IPS DF 19.7 (cell line): ENCODE measurements around the gene SUGCT.

ENCODE experiments used
- DNase-seq: peaks from one replicate; pipeline ENCODE4 v3.0.0-alpha.2; 2013; ENCODE audit warnings: low read depth, low spot score

Gene SUGCT

DNA sequence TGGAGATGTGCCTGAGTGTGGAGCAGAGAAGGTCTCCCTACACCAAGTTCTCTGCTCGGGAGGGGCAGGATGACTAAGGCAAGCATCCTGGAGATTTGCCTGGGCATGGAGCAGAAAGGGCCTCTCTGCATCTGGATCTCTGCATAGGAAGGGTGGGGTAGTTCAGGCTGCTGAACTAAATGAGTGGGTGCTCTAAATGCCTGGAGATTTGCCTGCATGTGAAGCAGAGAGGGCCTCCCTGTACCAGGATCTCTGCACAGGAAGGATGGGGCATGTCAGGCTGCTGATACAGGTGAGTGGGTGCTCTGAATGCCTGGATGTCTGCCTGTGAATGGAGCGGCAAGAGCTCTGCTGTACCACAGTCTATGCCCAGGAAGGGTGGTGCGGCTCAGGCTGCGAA lies 680.7 kb downstream of the SUGCT start:
- DNase-seq, result no peak

DNA sequence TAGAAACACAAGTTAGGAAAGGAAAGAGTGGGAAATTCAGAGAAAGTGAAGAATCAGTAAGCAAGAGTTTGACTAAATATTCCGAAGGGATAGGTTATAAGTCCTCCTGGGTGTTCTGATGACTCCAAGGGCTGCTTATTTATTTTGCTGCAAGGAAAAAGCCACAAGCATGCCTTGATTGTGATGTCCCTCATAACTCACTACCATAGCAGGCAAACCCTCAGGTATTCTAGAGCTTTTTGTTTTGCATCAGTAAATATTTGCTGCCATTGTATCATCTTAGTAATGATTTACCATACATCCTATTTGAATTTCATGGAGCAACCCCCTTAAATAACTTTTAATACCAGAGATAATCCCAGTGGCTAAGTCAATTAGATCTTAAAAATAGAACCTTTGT lies 688.1 kb downstream of the SUGCT start:
- DNase-seq, result no peak

DNA sequence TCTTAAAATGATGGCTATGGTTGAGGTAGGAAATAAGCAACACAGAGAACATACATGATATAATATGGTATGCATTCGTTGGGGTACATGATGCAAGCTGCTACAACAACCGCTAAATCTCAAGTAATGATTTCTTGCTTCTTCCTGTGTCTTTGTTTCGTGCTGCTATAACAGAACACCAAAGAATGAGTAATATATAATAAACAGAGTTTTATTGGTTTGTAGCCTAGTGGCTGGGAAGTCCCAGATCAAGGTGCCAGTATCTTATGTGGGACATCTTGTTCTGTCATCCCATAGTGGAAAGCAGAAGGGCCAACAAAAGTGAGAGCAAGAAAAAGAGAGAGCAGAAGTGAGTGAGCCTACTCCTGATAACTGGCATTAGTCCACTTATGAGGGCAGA lies 689.7 kb downstream of the SUGCT start:
- DNase-seq, result no peak

DNA sequence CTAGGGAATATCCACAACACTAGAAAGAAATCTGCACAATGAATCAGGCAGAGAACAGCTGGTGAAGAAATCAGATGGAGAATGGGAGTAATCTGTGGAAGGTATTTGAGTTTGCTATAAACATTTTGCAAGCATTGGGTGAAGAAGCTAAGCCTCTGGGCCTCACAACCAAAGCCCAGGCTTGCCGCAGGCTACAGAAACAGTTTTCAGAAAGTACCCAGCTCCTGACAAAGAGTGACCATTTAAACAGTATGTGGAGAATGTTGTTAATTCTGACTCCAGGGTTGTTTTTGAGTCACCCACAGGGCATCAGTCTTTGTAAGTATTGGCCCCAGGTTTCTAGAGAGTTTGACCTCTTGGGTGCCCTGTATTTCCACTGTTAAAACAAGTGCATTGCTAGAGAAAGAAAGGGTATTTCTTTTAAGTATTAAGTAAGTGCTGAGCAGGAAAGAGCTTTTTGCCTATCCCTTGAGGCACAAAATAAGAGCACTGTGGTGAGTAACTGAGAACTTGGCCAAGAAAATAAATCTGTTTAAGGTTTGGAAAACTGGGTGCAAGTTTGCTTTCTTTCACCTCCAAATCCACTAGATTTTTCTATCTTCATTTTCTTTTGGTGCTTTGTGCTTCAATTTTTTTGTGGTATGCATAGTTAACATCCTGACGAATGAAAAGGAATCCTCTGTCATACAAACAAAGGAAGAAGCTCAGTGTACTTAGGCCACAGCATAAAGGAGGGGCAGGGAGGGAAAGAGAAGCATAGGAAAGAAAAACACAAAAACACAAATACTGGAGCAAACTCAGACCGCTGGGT lies 691.8 kb downstream of the SUGCT start:
- DNase-seq, result peak; percentile 7

DNA sequence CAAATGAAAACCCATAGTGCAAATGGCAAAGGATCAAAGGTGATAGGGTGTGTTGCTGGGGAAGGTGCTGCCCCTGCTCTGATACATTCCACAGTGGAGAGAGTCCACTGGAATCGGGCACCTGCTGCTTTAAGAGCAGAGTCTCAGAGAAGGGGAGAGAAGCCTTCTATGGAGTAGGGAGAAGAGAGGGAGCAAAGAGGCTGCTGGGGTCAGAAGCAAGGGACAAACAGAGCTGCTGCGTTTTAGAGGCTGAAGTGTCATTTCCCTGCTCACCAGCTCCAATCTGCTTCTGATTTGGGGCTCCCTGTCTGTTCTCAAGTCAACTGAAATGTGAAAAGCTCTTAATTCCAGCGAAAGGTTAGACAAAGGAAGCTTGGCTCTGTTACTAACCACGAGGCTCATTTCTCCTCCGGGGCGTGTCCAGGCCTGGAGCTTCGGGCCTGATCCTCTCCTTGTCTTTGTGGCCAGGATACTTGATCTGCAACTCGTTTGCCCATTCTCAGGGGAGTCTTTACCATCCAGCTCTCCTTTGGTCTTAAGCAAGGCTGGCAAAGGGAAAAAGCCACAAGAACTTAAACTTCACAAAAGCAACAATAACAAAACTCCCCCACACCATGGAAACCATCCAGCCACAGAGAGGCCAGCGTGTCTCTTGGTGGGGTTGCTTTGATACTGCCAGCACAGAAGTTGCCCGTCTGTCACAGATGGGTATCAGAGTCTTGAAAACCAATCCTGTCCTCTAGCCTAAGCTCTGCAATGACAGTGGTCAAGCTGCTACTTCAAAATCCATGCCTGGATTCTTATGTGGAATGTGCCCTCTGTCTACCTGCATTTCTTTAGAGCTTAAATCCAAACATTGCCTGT lies 692.6 kb downstream of the SUGCT start:
- DNase-seq, result no peak

DNA sequence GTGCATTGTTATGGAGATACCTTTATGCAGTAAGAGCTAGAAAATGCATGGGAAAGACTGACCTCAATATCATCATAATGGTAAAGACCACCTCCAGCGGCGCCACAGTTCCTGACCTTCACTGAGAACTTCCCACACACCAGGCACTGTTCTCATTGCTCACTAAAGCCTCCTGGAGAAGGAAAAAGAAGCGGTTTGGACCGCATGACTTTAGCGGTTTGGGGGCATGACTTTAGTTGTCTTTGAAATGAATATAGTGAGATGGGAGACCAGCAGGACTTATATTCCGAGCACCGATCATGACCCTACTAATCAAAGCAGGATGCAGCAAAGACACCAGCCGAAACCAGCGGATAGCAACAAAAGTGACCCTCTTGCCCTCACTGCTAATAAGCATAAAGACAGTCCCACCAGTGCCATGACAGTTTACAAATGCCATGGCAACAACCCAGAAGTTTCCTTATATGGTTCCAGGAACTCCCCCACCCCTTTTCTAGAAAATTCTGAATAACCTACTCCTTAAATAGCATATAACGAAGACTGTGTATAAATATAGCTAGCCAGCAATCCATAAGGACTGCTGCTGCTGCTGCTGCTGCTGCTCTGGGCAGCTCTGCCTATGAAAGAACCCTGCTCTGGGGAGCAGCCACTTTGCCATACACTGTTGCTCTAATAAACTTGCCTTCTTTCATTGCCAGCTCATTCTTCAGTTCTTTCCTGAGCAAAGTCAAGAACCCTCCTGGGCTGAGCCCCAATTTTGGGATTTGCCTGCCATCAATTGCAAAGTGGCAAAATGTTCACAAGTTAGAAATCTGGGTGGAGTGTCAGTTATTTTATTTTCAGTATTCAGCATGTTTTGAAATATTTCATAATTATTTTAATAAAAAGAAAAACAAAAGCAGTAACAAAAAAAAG lies 694.1 kb downstream of the SUGCT start:
- no peak for DNase-seq

DNA sequence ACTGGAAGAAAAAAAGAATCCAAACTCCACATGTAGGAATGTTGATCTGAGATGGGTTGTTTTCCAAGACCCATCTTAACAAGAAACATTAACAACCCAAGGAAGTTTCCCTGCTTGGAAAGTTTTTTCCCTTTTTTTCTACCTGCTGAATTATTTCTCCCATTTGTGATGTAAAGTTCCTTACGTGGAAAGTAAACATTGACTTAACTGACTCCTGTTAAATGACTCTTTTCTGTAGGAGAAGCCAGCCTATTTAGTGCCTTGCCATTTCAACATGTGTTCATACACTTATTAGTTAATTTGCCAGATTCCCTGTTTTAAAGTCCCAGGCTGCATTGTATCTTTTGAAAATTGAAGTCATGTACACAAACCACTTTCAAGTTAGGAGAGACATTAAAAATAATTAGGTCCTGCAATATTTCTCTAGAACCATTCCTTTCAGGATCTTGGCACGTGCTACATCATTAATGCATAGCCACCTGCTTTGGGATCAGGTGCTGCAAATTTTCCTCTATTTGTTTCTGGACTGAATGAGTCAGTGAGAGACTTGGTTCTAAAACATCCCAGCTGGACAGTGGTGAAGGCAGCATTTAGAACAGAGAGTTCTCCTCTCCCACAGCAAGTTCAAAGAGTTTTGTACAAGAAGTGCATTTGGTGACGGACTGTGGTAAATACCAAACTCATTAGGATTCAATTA lies 698.5 kb downstream of the SUGCT start:
- no peak for DNase-seq

DNA sequence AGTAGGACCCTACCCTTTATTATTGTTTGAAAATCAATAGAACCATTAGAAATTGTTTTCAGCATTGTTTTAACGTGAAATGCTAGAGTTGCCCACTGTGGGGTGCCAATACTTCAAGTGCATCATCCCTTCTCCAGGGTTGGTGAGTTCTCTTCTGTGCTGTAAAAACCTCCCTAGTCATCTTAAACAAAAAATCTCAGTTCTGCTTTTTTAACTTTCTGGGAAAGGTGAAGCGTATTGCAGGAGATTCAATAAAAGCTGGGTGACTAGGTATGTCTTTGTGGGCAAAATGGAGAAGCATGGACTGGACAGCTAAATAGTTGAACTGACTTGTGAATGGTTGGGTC lies 699.1 kb downstream of the SUGCT start:
- DNase-seq, result no peak

DNA sequence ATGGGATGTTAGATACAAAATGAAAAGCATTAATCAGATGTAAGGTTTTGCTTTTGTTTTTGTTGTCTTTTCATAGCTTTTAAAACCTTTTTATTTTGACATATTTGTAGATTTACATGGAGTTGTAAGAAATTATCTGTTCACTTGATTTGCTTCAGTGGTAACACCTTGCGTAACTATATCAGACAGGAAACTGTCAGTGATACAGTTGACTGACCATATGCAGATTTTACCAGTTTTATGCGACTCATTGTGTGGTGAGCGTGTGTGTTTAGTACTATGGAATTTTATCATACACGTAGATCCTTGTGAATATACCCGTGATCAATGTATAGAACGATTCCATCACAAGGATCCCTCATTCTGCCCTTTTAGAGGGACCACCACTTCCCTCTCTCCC lies 701.4 kb downstream of the SUGCT start:
- no peak for DNase-seq

DNA sequence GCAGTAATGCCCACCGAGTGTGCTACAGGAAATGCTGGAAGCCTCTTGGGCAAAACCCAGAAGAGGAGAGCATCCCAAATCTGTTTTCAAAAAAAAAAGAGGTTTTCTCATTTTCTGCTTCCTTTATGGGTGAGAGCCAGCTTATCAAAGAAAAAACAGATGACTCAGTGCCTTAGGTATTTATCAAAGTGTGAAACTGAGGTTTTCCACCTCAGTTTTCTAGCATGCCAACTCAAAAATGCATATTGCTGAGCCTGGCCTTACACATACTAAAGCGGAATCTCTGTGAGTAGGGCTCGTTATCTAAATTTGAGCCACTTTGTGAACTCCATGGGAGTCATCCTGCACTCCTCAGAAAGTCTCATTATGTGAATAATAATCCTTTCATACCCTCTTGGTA lies 705.1 kb downstream of the SUGCT start:
- DNase-seq, result no peak

DNA sequence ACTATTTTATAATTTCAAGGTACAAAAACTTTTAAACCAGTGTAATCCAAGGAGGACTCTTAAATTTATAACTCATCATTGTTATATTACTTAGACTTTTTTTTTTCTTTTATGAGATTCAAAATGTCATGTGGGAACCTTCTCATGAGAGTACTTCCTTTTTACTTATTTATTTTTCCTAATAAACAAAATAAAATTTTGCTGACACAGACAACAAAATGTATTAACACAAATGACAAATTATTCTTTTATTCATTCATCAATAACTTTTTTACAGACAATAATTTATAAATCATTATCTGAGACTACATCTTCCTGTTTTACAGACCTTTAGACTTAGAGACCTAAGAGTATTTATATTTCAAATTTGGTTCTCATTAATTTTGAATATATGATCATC lies 706.2 kb downstream of the SUGCT start:
- no peak for DNase-seq

DNA sequence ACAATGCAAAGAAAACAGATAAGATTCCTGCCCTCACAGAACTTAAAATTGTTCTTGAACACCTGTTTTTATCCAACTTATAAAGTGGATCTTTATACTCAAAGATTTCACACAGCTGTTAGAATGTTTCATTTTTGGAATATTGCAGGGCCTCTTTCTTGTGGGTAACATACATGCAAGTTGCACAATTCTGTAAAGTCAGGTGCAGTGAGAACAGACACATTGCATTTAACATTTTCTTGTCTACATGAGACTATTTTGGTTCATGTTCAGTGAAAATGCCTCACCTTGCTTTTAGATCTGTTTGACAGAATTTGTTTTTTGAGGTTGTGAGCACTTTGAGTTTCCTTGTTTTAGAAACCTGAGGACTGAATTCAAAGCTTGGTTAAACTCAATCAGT lies 707.8 kb downstream of the SUGCT start:
- DNase-seq, result no peak

DNA sequence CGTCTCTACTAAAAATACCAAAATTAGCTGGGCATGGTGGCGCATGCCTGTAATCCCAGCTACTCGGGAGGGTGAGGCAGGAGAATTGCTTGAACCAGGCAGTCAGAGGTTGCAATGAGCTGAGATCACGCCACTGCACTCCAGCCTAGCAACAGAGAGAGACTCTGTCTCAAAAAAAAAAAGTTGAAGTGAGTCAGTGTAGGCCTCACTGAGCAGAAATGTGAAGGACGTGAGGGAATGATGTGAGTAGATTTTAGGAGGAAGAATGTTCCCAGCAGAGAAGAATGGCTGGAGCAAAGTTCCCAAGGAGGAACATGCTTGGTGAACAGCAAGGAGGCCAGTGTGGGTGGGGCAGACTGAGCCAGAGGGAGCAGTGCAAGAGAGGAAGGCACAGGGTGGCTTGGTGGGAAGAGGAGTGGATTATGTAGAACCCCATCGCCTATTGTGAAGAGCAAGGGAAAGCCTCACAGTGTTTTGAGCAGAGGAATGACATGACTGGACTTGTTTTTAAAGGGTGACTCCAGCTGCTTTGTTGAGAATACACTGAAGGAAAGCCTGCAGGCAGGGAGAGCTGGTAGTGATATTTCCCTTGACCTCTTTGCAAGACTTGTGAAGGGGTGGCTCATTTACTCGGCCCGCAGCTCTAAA lies 708.7 kb downstream of the SUGCT start:
- DNase-seq, result no peak

DNA sequence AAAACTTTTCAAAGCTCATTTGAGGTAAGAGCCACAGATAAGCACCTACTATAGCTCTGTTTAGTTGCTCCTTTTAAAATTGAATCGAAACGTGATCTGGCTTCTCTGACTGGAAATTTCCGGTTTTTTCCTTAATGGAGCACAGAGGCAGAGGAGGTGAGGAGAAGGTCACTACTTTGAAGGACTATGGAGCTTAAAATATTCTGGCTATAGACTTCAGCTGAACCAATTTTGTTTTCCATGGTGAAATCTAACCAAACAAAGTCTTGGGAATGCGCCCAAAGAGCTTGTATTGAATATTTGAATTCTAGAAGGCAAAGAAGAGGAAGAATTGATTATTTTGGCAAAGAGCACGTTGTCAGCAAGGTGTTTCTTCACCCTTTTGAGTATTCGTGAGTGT lies 711.1 kb downstream of the SUGCT start:
- DNase-seq, result no peak

DNA sequence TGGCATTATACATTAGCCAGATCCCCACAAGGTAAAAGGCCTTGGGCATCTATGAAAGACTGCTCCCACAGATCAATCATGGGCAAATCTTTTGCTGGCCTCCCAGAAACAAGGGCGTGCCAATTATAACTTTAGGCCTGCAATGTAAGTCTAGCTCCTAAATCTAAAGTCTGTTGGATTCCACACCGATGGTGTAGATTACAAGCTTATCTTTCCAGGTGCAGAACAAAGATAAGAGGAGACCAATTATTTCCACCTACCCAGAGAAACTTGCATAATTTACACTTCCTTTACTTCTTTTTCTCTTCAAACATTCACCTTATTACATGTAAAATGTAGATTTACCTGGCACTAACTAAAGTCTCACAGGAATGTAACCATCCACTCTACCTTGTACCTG lies 713.1 kb downstream of the SUGCT start:
- DNase-seq, result no peak

DNA sequence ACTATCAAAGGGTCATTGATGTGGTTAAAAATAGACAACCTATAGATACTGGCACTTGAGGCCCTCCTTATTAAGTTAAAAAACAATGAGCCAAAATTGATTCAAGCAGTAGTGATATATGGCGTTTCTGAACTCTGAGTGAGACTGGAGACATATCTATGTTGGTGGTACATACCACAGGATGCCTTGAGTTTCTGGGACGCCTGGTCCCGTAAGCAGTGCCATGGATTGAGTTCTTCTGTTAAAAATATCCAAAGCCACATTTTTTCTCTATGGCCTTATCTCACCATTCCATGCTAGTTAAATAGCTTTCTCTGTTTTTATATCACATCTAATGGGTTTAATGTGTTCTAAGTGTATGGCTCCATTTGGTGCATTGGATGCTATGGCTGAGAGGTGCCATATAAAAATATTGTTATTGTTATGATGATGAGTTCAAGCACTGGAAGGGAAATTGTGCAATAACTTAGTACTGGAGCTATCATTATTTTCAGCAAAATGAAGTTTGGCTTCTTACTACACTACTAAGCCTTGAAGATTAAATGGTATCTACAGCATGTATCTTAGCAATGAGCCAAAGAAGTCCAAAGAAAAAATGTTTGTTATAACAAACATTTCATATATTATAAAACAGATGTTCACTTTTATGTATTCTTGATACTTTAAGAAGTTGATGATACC lies 713.9 kb downstream of the SUGCT start:
- no peak for DNase-seq

DNA sequence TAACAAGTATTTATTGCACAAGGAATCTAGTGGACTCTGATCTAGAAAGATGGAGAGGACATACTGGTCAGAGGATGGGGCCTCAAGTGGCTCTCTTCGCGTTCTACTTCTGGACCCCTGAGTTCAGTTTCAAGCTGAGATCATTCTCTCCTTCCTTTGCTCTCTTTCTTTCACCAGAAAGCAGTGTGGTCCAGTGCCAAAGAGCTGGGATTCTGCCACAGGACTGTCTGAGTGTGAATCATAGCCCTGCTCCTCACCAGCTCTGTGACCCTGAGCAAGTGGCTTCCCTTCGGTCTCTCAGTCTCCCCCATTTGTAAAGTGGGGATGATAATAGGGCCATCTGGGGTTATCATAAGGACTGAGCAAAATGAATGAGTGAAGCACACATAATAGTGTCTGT lies 715.2 kb downstream of the SUGCT start:
- DNase-seq, result no peak

DNA sequence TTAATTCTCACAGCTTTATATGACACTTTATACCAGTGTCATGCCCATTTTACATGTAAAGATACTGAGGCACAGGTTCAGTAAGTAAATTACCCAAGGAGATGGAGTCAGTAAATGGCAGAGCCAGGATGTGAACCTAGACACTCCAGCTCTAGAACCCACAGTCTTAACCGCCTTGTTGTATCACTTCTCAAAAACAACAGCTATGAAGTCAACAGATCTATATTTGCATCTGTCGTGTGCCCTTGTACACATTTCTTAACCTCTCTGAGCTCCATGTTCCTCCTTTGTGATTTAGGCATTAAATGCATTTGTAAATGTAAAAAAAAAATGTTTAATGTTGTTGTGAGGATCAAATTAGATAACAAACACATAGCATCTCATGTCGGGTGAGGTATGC lies 716.2 kb downstream of the SUGCT start:
- DNase-seq, result no peak

DNA sequence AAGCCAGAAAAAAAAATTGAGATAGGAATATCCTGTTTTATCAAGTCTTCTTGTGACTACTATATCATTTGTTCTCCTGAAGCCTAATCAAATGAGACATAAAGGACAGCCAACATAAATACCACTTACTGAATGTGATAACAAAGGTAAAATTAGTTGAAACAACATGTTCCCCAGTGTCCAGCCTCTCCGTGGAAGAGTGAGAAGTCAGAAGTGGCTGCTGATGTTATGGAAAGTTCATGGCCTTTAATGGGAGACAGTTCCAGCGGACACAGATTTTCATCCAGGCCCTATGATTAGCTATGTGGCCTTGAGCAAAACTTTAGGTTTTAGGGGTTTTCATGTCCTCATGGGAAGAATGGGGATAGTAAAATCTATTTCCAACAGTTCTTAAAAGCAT lies 724.3 kb downstream of the SUGCT start:
- no peak for DNase-seq

DNA sequence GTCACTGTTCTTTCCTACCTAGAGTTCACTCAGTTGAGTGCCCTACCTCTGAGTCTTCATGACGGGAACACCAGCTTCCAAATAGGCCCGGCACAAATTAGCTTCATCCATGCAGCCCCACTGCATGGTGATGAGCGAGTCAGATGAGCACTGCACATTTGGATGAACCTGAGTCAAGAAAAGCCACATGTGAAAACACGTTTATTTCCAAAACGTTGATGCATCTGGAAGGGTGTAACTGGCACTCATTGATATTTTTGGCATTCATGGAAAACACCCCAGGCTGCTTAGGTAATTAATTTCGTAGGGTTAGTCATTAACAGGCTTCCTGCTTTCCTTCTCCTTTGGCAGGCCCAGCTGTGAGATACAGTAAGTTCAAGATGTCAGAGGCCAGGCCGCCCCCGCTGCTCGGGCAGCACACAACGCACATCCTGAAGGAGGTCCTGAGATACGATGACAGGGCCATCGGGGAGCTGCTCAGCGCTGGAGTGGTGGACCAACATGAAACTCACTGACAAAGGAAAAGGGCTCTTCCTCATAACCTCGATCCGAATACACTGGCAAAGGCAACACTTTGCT lies 725.2 kb downstream of the SUGCT start:
- DNase-seq, result no peak
